ENCODE data around the gene DOCK11. TPM values are rescaled to one million over a fixed set of nuclear protein-coding genes. Genes with fewer than 3 reads are reported as not detected.
"Not testable (repeated sequence)": the region's sequence is repeated elsewhere in the genome, so short reads cannot be mapped to it uniquely, and the experiment has no call there.

Gene DOCK11
- total RNA-seq, 4 donors from 2014 or later: 6.4 to 16.4 (median 9.8) TPM

DNA sequence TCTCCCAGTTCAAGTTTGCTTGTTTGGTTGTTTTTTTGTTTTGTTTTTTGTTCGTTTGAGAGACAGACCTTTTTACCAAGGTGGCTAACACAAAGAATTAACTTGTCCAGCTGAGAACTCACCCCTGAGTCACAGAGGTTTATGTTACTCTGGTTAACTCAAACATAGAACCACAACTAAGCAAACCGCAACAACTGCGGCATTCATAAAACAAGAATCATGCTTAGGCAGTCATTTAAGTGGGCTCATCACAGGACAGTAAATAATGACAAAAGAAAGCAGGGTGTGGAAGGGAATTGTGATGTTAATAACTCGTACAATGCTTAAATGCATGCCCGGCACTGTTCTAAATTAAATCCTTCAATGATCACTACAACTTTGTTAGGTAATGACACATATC lies 207.1 kb downstream of the DOCK11 start:
- in situ Hi-C loops (cut with MboI; ENCODE audit: low pct_ligation_motif_present in 1 of 4, low pct_unique_long_range_greater_than_20kb in 1 of 4, low sequenced_read_pairs in 3 of 4): no loop called here
- intact Hi-C loops (cut with DNase I; ENCODE audit: low total_unique reads): no loop called here
- no peak for TF ChIP-seq EP300 (IDR thresholded peaks at IDR 0.05; ENCODE audit: low read depth)
- TF ChIP-seq POLR2A (IDR thresholded peaks at IDR 0.05): no peak
- TF ChIP-seq, protein P1, sequence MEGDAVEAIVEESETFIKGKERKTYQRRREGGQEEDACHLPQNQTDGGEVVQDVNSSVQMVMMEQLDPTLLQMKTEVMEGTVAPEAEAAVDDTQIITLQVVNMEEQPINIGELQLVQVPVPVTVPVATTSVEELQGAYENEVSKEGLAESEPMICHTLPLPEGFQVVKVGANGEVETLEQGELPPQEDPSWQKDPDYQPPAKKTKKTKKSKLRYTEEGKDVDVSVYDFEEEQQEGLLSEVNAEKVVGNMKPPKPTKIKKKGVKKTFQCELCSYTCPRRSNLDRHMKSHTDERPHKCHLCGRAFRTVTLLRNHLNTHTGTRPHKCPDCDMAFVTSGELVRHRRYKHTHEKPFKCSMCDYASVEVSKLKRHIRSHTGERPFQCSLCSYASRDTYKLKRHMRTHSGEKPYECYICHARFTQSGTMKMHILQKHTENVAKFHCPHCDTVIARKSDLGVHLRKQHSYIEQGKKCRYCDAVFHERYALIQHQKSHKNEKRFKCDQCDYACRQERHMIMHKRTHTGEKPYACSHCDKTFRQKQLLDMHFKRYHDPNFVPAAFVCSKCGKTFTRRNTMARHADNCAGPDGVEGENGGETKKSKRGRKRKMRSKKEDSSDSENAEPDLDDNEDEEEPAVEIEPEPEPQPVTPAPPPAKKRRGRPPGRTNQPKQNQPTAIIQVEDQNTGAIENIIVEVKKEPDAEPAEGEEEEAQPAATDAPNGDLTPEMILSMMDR (IDR thresholded peaks at IDR 0.05): no peak
- TF ChIP-seq POLR2AphosphoS5 (IDR thresholded peaks at IDR 0.05): no peak

DNA sequence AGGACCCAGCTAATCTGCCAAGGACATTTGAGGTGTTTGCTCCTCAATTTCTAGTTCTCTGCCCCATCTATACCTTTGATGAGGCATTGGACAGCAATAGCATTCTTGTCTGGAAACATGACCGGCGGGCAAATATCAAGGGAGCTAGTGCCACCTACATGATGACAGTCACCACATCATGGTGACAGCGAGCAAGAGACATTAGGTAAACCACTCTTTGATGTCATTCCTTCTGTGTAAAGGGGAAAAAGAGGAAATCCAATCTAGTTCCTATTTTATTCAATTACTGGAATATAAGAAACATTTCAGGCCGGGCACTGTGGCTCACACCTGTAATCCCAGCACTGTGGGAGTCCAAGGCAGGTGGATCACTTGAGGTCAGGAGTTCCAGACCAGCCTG lies 211.1 kb downstream of the DOCK11 start:
- Histone ChIP-seq H3K4me1 (no peaks in the 10 kb centered on the region), H3K27ac (no peak overlapping the region), H3K9me3 (no peaks in the 10 kb centered on the region), H3K4me3 (no peak overlapping the region), H3K36me3 (no peaks in the 10 kb centered on the region), H3K27me3 (no peaks in the 10 kb centered on the region)
- intact Hi-C loops (cut with DNase I; ENCODE audit: low total_unique reads) (no loop called here), in situ Hi-C loops (cut with MboI; ENCODE audit: low pct_ligation_motif_present in 1 of 4, low pct_unique_long_range_greater_than_20kb in 1 of 4, low sequenced_read_pairs in 3 of 4) (no loop called here)
- no peak for DNase-seq
- 82 to 90% methylated on average over 2 to 4 of the region's 4 CpGs for WGBS, 2 donors (ENCODE audit: low coverage in 1 of 2)
- TF ChIP-seq EP300 (IDR thresholded peaks at IDR 0.05; ENCODE audit: low read depth): no peak
- TF ChIP-seq, protein P1 (IDR thresholded peaks at IDR 0.05): no peak
- TF ChIP-seq POLR2A (IDR thresholded peaks at IDR 0.05): no peak
- no peak for TF ChIP-seq POLR2AphosphoS5 (IDR thresholded peaks at IDR 0.05)

More for the DNA sequence above, 207.1 kb downstream of the DOCK11 start:
- H3K9me3 ChIP-seq: no peaks in the 10 kb centered on the region
- H3K36me3 ChIP-seq: no peaks in the 10 kb centered on the region
- H3K4me1 ChIP-seq: no peaks in the 10 kb centered on the region
- DNase-seq: no peak
- WGBS, 2 donors (ENCODE audit: low coverage in 1 of 2): 78 to 80% methylated on average over 5 of the region's 5 CpGs
- H3K4me3 ChIP-seq: no peak overlapping the region
- no peaks in the 10 kb centered on the region for H3K27me3 ChIP-seq
- no peak overlapping the region for H3K27ac ChIP-seq

DNA sequence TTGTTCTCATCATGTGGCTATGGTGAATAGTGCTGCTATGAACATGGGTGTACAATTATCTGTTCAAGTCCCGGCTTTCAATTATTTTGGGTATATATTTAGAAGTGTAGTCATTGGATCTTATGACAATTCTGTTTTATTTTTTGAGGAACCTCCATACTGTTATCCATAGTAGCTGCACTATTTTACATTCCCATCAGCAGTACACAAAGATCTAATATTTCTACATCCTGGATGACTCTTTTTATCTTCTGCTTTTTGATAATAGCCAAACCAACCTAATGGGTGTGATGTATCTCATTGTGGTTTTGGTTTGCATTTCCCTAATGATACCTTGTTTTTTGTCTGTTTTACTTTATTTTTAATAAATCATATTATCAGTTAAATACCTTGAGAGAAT lies 218.9 kb downstream of the DOCK11 start:
- Histone ChIP-seq H3K27me3 (no peaks in the 10 kb centered on the region), H3K36me3 (no peaks in the 10 kb centered on the region), H3K4me3 (no peak overlapping the region), H3K27ac (no peak overlapping the region), H3K9me3 (no peaks in the 10 kb centered on the region), H3K4me1 (no peaks in the 10 kb centered on the region)
- 83 to 100% methylated on average over 1 of the region's 1 CpG for WGBS, 2 donors (ENCODE audit: low coverage in 1 of 2)
- TF ChIP-seq EP300 (IDR thresholded peaks at IDR 0.05; ENCODE audit: low read depth): no peak
- TF ChIP-seq, protein P1 (IDR thresholded peaks at IDR 0.05): no peak
- no peak for TF ChIP-seq POLR2AphosphoS5 (IDR thresholded peaks at IDR 0.05)
- TF ChIP-seq POLR2A (IDR thresholded peaks at IDR 0.05): no peak
- in situ Hi-C loops (cut with MboI; ENCODE audit: low pct_ligation_motif_present in 1 of 4, low pct_unique_long_range_greater_than_20kb in 1 of 4, low sequenced_read_pairs in 3 of 4): no loop called here
- no peak for DNase-seq
- intact Hi-C loops (cut with DNase I; ENCODE audit: low total_unique reads): no loop called here

DNA sequence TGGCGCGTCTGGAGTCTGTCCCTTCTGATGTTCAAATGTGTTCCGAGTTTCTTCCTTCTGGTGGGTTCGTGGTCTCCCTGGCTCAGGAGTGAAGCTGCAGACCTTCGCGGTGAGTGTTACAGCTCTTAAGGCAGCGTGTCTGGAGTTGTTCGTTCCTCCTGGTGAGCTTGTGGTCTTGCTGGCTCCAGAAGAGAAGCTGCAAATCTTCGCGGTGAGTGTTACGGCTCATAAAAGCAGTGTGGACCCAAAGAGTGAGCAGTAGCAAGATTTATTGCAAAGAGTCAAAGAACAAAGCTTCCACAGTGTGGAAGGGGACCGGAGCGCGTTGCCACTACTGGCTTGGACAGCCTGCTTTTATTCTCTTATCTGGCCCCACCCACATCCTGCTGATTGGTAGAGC lies 220.3 kb downstream of the DOCK11 start:
- H3K9me3 ChIP-seq; H3K4me1 ChIP-seq; DNase-seq; H3K4me3 ChIP-seq; H3K36me3 ChIP-seq; in situ Hi-C loops (cut with MboI; ENCODE audit: low pct_ligation_motif_present in 1 of 4, low pct_unique_long_range_greater_than_20kb in 1 of 4, low sequenced_read_pairs in 3 of 4); H3K27ac ChIP-seq; intact Hi-C loops (cut with DNase I; ENCODE audit: low total_unique reads); H3K27me3 ChIP-seq: not testable (repeated sequence)
- WGBS, 2 donors (ENCODE audit: low coverage in 1 of 2): 85% methylated on average over 14 of the region's 14 CpGs; no CpG with 5 or more reads in 1 of the 2 donors

DNA sequence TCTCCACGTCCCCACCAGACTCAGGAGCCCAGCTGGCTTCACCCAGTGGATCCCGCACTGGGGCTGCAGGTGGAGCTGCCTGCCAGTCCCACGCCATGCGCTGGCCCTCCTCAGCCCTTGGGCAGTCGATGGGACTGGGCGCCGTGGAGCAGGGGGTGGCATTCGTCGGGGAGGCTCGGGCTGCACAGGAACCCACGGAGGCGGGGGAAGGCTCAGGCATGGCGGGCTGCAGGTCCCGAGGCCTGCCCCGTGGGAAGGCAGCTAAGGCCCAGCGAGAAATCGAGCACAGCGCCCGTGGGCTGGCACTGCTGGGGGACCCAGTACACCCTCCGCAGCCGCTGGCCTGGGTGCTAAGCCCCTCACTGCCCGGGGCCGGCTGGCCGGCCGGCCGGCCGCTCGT lies 221.2 kb downstream of the DOCK11 start:
- H3K27me3 ChIP-seq; H3K4me1 ChIP-seq; in situ Hi-C loops (cut with MboI; ENCODE audit: low pct_ligation_motif_present in 1 of 4, low pct_unique_long_range_greater_than_20kb in 1 of 4, low sequenced_read_pairs in 3 of 4); H3K4me3 ChIP-seq; H3K9me3 ChIP-seq; intact Hi-C loops (cut with DNase I; ENCODE audit: low total_unique reads); DNase-seq; H3K36me3 ChIP-seq: not testable (repeated sequence)
- peak overlapping the region in 1 of 4 donors; percentile 29 for H3K27ac ChIP-seq
- 96% methylated on average over 9 of the region's 28 CpGs; no CpG with 5 or more reads in 1 of the 2 donors for WGBS, 2 donors (ENCODE audit: low coverage in 1 of 2)
